ENCODE data around the gene SNCA. TPM values are rescaled to one million over a fixed set of nuclear protein-coding genes. Genes with fewer than 3 reads are reported as not detected.

SNCA gene
- total RNA-seq, 1 donor from 2014 or later, result 7.0 TPM

DNA sequence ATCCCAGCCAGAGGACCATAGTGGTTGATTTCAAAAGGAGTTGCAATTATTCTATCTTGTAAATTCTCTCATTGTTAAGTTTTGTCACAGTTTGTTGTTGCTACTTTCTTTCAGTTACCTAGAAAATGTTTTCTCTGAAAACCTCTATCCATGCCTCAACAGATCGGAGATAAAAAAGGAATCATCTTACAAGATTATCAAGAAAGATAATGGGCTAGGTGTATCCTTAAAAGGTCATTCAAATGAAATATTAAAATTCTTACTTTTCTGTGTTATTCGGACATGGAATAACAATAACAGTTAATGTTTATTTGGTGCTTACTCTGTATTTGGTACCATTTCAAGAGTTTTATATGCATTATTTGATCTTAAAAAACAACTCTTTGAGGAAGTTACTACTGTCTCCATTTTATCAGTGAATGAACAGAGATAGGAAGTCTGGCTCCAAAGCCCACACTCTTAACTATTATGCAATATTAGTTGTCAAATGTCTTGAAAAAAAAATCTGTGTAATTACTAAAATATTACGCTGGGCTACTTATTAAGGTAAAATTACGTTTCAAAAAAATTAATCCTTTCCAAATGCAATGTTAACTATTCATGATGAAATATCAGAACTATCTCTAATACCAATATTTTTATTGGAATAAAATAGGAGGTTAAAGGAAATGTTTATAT lies 97.5 kb downstream of the SNCA start:
- Histone ChIP-seq H3K4me1 (no peaks in the 10 kb centered on the region), H3K36me3 (no peaks in the 10 kb centered on the region), H3K9me3 (replicated peaks) (peaks cover 13% of the 10 kb centered on the region), H3K27me3 (ENCODE audit: low read depth) (no peaks in the 10 kb centered on the region), H3K27ac (replicated peaks) (no peak overlapping the region), H3K4me3 (no peak overlapping the region)
- no peak for DNase-seq
- TF ChIP-seq, protein P1, sequence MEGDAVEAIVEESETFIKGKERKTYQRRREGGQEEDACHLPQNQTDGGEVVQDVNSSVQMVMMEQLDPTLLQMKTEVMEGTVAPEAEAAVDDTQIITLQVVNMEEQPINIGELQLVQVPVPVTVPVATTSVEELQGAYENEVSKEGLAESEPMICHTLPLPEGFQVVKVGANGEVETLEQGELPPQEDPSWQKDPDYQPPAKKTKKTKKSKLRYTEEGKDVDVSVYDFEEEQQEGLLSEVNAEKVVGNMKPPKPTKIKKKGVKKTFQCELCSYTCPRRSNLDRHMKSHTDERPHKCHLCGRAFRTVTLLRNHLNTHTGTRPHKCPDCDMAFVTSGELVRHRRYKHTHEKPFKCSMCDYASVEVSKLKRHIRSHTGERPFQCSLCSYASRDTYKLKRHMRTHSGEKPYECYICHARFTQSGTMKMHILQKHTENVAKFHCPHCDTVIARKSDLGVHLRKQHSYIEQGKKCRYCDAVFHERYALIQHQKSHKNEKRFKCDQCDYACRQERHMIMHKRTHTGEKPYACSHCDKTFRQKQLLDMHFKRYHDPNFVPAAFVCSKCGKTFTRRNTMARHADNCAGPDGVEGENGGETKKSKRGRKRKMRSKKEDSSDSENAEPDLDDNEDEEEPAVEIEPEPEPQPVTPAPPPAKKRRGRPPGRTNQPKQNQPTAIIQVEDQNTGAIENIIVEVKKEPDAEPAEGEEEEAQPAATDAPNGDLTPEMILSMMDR (IDR thresholded peaks at IDR 0.05; ENCODE audit: borderline replicate concordance), result no peak
- intact Hi-C loops (cut with micrococcal nuclease), result no loop called here

DNA sequence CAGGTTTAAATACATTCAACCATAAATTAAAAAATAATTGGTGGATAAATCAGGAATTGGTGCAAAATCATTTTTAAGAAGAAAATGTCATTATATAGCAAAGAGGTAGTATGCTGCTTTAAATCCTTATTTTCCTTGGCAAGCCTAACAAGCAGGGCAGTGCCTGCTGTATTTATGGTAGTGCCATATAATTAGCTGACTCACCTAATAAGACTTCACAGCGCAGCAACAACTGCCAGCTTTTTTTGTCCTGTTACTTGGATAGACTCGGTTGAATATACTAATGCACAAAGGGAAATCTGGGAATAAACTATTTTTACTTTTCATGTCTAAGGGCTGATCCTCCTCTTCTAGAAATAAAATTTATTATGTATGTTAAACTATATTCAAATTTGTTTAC lies 99.1 kb downstream of the SNCA start:
- DNase-seq, result no peak
- no peaks in the 10 kb centered on the region for H3K4me1 ChIP-seq
- no peak overlapping the region for H3K4me3 ChIP-seq
- TF ChIP-seq, protein P1 (IDR thresholded peaks at IDR 0.05; ENCODE audit: borderline replicate concordance), result no peak
- no peaks in the 10 kb centered on the region for H3K27me3 ChIP-seq (ENCODE audit: low read depth)
- H3K27ac ChIP-seq (replicated peaks), result no peak overlapping the region
- peaks cover 13% of the 10 kb centered on the region for H3K9me3 ChIP-seq (replicated peaks)
- H3K36me3 ChIP-seq, result no peaks in the 10 kb centered on the region
- intact Hi-C loops (cut with micrococcal nuclease), result no loop called here

DNA sequence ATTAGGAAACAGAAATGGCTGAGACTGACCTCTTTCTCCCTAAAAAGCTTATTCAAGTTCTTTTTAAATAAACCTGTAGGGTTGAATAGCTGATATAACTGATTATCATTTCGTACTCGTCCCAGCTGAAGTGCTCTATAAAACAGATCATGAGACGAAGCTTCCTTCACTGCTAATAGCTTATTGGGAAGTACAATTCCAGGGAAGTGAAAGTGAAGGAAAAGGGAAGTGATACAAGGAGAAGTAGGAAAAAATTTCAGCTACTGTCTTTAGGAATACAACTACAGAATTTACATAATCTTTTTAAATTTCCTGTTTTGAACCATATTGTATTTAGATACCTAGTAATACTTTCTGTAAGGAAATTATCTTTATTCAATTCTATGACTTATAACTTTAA lies 103.0 kb downstream of the SNCA start:
- DNase-seq, result no peak
- Histone ChIP-seq H3K36me3 (no peaks in the 10 kb centered on the region), H3K4me3 (no peak overlapping the region), H3K27me3 (ENCODE audit: low read depth) (no peaks in the 10 kb centered on the region), H3K4me1 (no peaks in the 10 kb centered on the region), H3K27ac (replicated peaks) (no peak overlapping the region), H3K9me3 (replicated peaks) (no peaks in the 10 kb centered on the region)
- TF ChIP-seq, protein P1 (IDR thresholded peaks at IDR 0.05; ENCODE audit: borderline replicate concordance), result no peak
- intact Hi-C loops (cut with micrococcal nuclease), result no loop called here

DNA sequence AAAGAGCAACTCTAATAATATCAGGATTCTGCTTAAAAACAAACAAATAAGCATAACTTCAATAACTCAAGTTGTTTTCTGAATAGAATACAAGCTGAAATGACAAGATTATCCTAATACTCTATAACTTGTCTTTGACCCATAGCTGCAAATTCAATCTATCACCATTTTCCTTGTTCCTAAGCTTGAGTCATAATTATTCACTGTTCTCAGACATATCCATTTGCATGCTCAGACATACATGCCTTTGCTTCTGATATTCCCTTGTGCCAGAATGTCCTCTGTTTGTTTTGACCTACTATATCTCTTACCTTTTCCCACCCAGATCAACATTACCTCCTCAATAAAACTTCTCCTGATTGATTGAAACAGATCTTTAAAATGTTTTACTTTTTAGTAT lies 109.7 kb downstream of the SNCA start:
- no peak overlapping the region for H3K27ac ChIP-seq (replicated peaks)
- DNase-seq, result no peak
- H3K27me3 ChIP-seq (ENCODE audit: low read depth), result no peaks in the 10 kb centered on the region
- no peak overlapping the region for H3K4me3 ChIP-seq
- H3K9me3 ChIP-seq (replicated peaks), result no peaks in the 10 kb centered on the region
- intact Hi-C loops (cut with micrococcal nuclease), result no loop called here
- TF ChIP-seq, protein P1 (IDR thresholded peaks at IDR 0.05; ENCODE audit: borderline replicate concordance), result no peak
- H3K36me3 ChIP-seq, result no peaks in the 10 kb centered on the region
- H3K4me1 ChIP-seq, result no peaks in the 10 kb centered on the region

DNA sequence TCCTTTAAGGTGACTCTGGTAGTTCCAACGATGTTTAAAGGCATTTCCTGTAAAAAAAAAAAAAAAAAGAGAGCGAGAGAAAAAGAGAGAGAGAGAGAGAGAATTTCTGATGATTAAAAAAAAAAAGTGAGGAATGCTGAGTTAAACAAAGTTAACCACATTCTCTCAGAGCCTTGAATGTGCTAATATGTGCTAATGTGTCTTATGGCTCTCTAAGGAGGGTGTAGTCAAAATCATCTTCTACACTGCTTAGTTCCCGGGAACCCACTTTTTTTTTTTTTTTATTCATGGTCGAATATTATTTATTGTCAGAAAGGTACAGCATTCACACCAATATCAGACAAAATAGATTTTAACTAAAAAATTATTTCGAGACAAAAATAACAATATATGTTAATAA lies 111.7 kb downstream of the SNCA start:
- DNase-seq, result no peak
- no peaks in the 10 kb centered on the region for H3K9me3 ChIP-seq (replicated peaks)

More for the DNA sequence above, 111.7 kb downstream of the SNCA start:
- no peak overlapping the region for H3K27ac ChIP-seq (replicated peaks)
- TF ChIP-seq, protein P1 (IDR thresholded peaks at IDR 0.05; ENCODE audit: borderline replicate concordance), result no peak
- no peaks in the 10 kb centered on the region for H3K36me3 ChIP-seq
- no peaks in the 10 kb centered on the region for H3K4me1 ChIP-seq
- H3K27me3 ChIP-seq (ENCODE audit: low read depth), result no peaks in the 10 kb centered on the region
- intact Hi-C loops (cut with micrococcal nuclease), result no loop called here
- no peak overlapping the region for H3K4me3 ChIP-seq
